ENCODE results near the gene NAAA.
"Not testable (repeated sequence)": the region's sequence is repeated elsewhere in the genome, so short reads cannot be mapped to it uniquely, and the experiment has no call there.

The NAAA gene

DNA sequence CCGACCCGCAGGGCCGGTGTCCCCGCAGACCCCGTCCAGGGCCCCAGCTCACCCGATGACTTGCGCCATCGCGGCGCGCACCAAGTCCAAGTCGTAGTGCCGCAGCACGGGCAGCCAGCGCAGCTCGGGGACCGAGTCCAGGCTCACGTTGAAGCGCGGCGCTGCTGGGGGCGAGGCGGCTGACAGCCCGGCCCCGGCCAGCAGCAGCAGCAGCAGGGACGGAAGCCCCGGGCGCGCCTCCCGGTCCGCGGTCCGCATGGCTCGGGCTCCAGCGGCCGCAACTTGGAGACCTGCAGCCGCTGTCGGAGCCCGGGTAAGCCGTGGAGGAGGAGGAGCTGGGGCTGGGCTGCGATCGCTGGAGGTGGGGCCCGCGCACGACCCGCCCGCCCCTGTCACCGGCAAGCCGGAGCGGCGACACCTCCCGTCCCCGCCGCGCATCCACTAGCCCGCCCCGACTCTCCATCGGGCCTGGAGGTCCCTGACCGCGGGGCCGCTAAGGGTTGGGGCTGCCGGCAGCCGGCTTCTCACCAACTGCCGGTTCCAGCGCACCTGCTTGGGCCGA, at the start of gene NAAA:
Gene NAAA, minus strand, starts transcription at position 322 of the 562 bp plus-strand sequence. Its CDS starts 64 bp downstream, at position 258.
- peak; percentile 82 for DNase-seq

DNA sequence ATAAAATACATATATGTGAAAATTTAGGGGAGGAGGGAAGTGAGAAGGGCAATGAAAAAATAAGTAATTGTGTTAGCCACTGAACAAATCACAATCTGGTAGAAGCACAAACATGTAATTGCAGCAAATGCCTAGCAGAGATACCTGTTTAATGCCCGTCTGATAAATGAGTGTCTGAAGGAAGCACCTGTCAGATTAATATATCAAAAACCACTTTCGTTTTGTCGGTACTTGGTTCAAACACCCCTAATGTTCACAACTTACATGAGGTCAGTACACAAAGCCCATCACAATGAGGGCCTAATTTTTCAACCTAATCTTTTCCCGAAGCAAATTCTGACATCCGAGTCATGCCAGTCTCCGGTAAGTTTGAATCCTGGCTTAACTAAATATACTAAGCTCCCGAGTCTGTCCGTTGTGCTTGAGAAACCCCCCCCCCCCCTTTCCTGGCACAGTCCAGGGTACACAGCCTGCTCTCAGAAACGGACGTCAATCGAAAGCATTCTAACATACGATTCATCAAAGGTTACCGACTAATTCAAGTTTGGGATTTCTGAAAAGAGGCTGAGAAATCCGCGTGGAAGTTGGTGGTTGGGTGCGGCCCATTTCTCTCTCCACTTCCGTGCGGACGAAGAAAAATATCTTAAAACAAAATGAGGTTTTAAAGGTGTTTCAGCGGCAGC, 49.2 kb upstream of the NAAA start:
- DNase-seq = no peak

GRCh38 chr4:75985116-75985515, 44.3 kb upstream of the NAAA start:
- no peak for DNase-seq

DNA sequence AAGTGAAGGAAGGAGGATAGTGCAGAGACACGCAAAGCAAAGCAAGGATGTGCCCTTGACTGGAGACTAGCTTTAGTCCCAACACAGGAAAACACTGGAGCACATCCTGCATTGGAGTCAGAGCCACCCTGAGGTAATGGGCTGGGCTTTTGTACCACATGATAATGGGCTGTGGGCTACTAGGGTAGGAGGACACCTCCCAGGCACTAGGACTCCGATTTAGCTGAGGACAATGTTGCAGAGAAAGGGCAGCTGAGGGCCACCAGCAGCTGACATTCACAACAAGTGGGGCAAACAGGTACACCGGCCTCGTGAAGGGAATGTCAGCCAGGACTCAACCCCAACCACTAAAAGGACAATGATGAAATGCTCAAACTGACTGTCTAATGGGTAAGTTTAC, 39.8 kb upstream of the NAAA start:
- DNase-seq = no peak

GRCh38 chr4:75976177-75976576, 35.4 kb upstream of the NAAA start:
- DNase-seq = no peak

- DNase-seq = no peak
Observed at GRCh38 chr4:75973766-75974165, 33.0 kb upstream of the NAAA start.

DNA sequence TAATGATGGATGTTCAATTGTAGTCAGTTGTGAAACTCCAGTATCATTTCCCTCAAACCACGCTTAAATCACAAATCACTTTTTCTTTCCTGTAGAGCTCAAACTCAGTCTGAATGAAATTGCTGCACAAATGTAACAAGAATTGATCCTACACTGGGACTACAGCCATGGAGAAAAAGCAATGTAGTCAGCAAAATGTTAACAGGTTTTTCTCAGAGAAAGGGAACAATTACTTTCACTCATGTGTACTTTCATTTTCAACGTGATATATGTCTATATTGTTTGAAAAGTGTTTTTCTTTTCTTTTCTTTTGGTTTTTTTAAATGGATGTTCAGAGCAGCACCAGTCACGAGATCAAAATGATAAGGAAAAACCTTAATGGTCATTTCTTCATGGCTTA, 27.3 kb upstream of the NAAA start:
- DNase-seq = no peak

- no peak for DNase-seq
Observed at GRCh38 chr4:75963558-75963957, 22.7 kb upstream of the NAAA start.

DNA sequence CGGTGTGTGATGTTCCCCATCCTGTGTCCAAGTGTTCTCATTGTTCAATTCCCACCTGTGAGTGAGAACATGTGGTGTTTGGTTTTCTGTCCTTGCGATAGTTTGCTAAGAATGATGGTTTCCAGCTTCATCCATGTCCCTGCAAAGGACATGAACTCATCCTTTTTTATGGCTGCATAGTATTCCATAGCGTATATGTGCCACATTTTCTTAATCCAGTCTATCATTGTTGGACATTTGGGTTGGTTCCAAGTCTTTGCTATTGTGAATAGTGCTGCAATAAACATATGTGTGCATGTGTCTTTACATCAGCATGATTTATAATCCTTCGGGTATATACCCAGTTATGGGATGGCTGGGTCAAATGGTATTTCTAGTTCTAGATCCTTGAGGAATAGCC, 21.3 kb upstream of the NAAA start:
- not testable (repeated sequence) for DNase-seq

DNA sequence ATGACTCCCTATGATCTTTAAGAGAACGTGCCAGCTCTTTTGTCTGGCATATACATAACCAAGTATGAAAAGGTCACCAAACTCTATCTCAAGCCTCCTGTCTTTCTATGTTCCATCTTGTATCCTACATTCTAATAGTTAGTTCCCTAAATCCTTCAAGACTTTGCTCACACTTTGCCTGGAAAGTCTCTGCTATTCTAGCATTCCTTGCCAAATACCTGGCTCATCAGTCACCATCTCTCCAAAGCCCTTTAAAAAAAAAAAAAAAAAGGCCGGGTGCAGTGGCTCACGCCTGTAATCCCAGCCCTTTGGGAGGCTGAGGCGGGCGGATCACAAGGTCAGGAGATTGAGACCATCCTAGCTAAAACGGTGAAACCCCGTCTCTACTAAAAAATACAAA, 17.7 kb upstream of the NAAA start:
- DNase-seq = not testable (repeated sequence)

- DNase-seq = not testable (repeated sequence)
Observed at GRCh38 chr4:75954811-75955210, 14.0 kb upstream of the NAAA start.

- DNase-seq = no peak
Observed at GRCh38 chr4:75953509-75953908, 12.7 kb upstream of the NAAA start.

GRCh38 chr4:75950213-75950815, 9.5 kb upstream of the NAAA start:
- DNase-seq = no peak

DNA sequence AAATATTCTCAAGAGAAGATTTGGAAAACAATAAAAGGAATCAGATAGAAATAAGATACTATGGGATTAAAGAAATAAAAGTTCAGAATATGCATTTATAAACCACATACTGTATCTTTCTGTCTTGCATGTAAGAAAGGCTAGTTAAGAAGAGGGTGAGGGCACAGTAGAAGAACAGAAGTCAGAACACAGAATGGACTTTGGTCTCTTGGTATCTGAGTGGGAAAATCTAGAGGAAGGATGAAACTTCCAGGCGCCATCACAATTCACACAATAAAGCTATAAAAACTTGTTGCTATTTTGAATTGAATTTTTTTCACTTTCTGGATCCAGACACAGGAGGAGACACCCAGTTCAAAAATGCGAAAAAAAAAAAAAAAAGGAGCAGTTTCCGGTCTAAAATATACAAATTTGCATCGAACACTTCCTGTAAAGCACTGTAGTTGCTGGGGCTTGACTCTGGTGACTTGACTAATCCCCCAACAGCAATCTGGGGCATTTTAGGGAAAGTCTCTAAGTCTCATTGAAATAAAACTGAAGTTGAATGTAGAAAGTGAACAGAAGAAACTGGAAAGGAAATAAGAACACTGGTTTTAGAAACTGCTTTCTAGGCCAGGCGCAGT, 8.1 kb upstream of the NAAA start:
- no peak for DNase-seq

GRCh38 chr4:75939890-75940691, 722 bp downstream of the NAAA start:
- peak; percentile 74 for DNase-seq

GRCh38 chr4:75935628-75936027, 5.2 kb downstream of the NAAA start:
- DNase-seq = no peak

DNA sequence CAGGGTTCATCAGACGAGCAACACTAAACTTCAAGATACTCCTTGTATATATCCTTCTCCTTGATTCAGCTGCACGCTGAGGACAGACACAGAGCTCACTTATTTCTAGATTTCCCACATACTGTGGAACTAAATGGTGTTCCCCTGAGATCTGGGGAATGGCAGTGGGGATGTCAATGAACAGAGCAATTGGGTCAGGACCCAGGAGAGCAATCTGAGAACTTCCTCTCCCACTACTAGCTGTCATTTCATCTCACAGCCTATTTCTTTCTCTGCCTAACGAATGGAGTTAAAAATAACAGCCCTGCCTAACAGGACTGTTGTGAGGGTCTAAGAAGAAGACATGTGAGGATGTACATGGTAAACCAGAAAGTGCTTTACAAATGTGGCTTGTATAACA, 10.7 kb downstream of the NAAA start:
- DNase-seq = no peak

DNA sequence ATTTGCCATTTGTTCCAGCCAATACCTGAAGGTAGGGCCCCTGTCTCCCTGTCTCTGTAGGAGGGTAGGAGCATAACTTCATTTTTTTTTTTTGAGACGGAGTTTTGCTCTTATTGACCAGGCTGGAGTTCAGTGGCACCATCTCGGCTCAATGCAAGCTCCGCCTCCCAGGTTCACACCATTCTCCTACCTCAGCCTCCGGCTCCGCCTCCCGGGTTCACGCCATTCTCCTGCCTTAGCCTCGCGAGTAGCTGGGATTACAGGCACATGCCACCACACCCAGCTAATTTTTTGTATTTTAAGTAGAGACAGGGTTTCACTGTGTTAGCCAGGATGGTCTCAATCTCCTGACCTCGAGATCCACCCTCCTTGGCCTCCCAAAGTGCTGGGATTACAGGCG, 15.9 kb downstream of the NAAA start:
- DNase-seq = not testable (repeated sequence)

GRCh38 chr4:75924309-75924827, 16.4 kb downstream of the NAAA start:
- no peak for DNase-seq

DNA sequence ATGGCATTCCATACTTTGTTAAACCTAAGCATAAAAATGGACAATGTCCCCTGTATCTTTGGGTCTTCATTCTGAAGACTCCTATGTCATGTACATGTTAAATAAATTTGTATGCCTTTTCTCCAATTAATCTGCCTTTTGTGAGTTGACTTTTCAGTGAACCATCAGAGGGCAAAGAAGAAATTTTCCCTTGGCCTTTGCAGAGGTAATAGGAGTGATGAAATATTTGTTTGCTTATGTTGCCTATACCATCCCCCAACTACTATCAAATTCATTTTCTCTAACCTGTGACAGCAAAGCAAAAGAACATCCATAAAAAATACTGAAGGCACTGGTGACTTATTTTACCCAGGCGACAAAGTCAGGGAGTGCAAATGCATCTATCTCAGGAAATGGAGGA, 18.2 kb downstream of the NAAA start:
- DNase-seq = no peak

- no peak for DNase-seq
Observed at GRCh38 chr4:75921910-75922309, 18.9 kb downstream of the NAAA start.

DNA sequence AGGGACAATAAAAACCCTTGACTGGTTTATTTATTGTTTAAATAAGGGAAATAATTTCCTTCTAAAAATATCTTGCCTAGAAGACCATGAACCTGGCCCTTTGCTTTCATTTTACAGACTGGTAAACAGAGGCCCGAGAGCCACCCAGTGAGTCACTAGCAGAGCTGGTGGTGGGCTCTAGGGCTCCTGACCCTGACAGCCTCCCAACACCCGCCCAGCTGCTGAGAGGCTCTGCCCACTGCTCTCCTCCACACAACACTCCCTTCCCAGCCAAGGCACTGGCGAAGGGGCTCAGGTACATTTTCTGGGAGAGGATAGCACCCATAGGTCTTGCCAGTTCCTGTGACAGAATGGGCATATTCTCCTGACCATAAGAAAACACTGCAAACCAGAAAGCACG, 20.5 kb downstream of the NAAA start:
- DNase-seq = no peak

DNA sequence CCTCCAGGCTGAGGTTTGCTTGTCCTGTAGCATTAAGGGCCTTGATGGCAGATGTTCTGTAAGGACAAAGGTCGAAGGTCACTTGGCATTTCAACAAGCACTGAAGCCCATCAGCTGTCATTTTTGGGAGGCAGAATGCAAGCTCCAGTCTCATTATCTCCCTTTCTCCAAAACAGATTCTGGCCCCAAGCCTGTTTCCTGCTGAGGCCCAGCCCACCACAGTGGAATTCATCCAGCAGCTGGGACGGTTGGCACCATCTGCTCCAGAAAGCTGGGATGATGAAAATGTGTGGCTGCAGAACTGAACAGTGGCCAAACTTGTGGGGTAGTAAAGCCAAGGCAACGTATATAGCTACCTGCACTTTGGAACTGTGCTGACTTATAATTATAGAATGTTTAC, 20.9 kb downstream of the NAAA start:
- DNase-seq = no peak

Data from activated T-cell treated with anti-CD3 and anti-CD28 coated beads, Interleukin-2, amount 50 U/mL, for 1 hour (primary cell).